ENCODE measurements around the gene ASXL1. TPM values are rescaled to one million over a fixed set of nuclear protein-coding genes. Genes with fewer than 3 reads are reported as not detected.
"Not testable (repeated sequence)": the region's sequence is repeated elsewhere in the genome, so short reads cannot be mapped to it uniquely, and the experiment has no call there.

ASXL1 gene
- total and polyA plus RNA-seq, 2 donors (not counting 1 experiment from before 2014, with no cell fraction given), result 93.0 to 180 TPM

- H3K4me3 ChIP-seq (ENCODE audit: control extremely low read depth in 1 of 5, extremely low read depth in 1 of 5, insufficient read depth in 1 of 5, low read depth in 2 of 5, low read length in 4 of 5); H3K4me3 Mint-ChIP-seq; H3K27me3 ChIP-seq (replicated peaks in 1 of 4; ENCODE audit: control extremely low read depth in 1 of 4, control insufficient read depth in 3 of 4, insufficient read depth in 4 of 4, low read length in 3 of 4); DNase-seq; H3K9me3 ChIP-seq (ENCODE audit: control extremely low read depth in 1 of 3, control insufficient read depth in 2 of 3, insufficient read depth in 1 of 3, low read length in 2 of 3); H3K4me2 ChIP-seq (replicated peaks; ENCODE audit: low read depth, low read length, poor library complexity, severe bottlenecking); H3K27me3 Mint-ChIP-seq; H2AFZ ChIP-seq (ENCODE audit: insufficient read depth, low read depth, low read length, poor library complexity, severe bottlenecking); H3K79me2 ChIP-seq (ENCODE audit: control insufficient read depth, insufficient read depth, low read length); H3K27ac Mint-ChIP-seq; H3K9me3 Mint-ChIP-seq (ENCODE audit: insufficient read depth); H3K4me1 Mint-ChIP-seq; H3K4me1 ChIP-seq (ENCODE audit: control insufficient read depth in 2 of 2, insufficient read depth in 2 of 2, low read length in 2 of 2); H3K27ac ChIP-seq (ENCODE audit: low read length in 2 of 2); CTCF ChIA-PET; H4K20me1 ChIP-seq (ENCODE audit: control insufficient read depth, insufficient read depth, low read length, poor library complexity, severe bottlenecking); intact Hi-C loops (cut with micrococcal nuclease); ATAC-seq (ENCODE audit: low read depth); H3K9ac ChIP-seq (ENCODE audit: low read length): not testable (repeated sequence)
- WGBS (ENCODE audit: insufficient coverage), result no CpG with 5 or more reads among the region's 5 CpGs
- peaks cover 10 to 39% of the 10 kb centered on the region in 2 experiments for H3K36me3 ChIP-seq (replicated peaks in 1 of 2; ENCODE audit: control extremely low read depth in 1 of 2, control insufficient read depth in 1 of 2, extremely low read depth in 1 of 2, insufficient read depth in 2 of 2, low read length in 1 of 2)
- POLR2A ChIA-PET, result interaction anchor here (0.6 kb wide), 1 partner anchor 383 kb away, joined by 4 read pairs; no protein-coding TSS in a partner anchor
Measured at GRCh38 chr20:32323761-32324160, 34.4 kb upstream of the ASXL1 start.

GRCh38 chr20:32325706-32326503, 32.2 kb upstream of the ASXL1 start:
- CTCF ChIA-PET, result interaction anchor here (0.7 kb wide), 1 partner anchor 961 kb away, joined by 3 read pairs; no protein-coding TSS in a partner anchor
- peak overlapping the region; percentile 18 for H3K27ac Mint-ChIP-seq

More at GRCh38 chr20:32325706-32326503, 32.2 kb upstream of the ASXL1 start:
- no peaks in the 10 kb centered on the region for H3K9me3 Mint-ChIP-seq (ENCODE audit: insufficient read depth)
- no peak overlapping the region for H2AFZ ChIP-seq (ENCODE audit: insufficient read depth, low read depth, low read length, poor library complexity, severe bottlenecking)
- H3K27ac ChIP-seq (ENCODE audit: low read length in 2 of 2), result no peak overlapping the region
- H3K4me3 Mint-ChIP-seq, result no peak overlapping the region
- H3K27me3 ChIP-seq (replicated peaks in 1 of 4; ENCODE audit: control extremely low read depth in 1 of 4, control insufficient read depth in 3 of 4, insufficient read depth in 4 of 4, low read length in 3 of 4), result no peaks in the 10 kb centered on the region
- intact Hi-C loops (cut with micrococcal nuclease), result no loop called here
- H3K79me2 ChIP-seq (ENCODE audit: control insufficient read depth, insufficient read depth, low read length), result no peaks in the 10 kb centered on the region
- no peak for TF ChIP-seq CTCF (IDR thresholded peaks at IDR 0.05)
- TF ChIP-seq EZH2 (IDR thresholded peaks at IDR 0.05; ENCODE audit: borderline replicate concordance, insufficient read depth, low read depth, low read length, poor library complexity, severe bottlenecking), result no peak
- DNase-seq (no peak), ATAC-seq (ENCODE audit: low read depth) (no peak)
- H3K9ac ChIP-seq (ENCODE audit: low read length), result no peak overlapping the region
- H3K27me3 Mint-ChIP-seq, result no peaks in the 10 kb centered on the region
- 89% methylated on average over 4 of the region's 6 CpGs for WGBS (ENCODE audit: insufficient coverage)
- H4K20me1 ChIP-seq (ENCODE audit: control insufficient read depth, insufficient read depth, low read length, poor library complexity, severe bottlenecking), result no peaks in the 10 kb centered on the region
- H3K9me3 ChIP-seq (ENCODE audit: control extremely low read depth in 1 of 3, control insufficient read depth in 2 of 3, insufficient read depth in 1 of 3, low read length in 2 of 3), result no peaks in the 10 kb centered on the region
- peaks cover 2% of the 10 kb centered on the region for H3K4me1 Mint-ChIP-seq
- no peaks in the 10 kb centered on the region for H3K4me1 ChIP-seq (ENCODE audit: control insufficient read depth in 2 of 2, insufficient read depth in 2 of 2, low read length in 2 of 2)
- peaks cover 8 to 41% of the 10 kb centered on the region in 2 experiments for H3K36me3 ChIP-seq (replicated peaks in 1 of 2; ENCODE audit: control extremely low read depth in 1 of 2, control insufficient read depth in 1 of 2, extremely low read depth in 1 of 2, insufficient read depth in 2 of 2, low read length in 1 of 2)
- no peak overlapping the region for H3K4me2 ChIP-seq (replicated peaks; ENCODE audit: low read depth, low read length, poor library complexity, severe bottlenecking)
- no peak overlapping the region for H3K4me3 ChIP-seq (ENCODE audit: control extremely low read depth in 1 of 5, extremely low read depth in 1 of 5, insufficient read depth in 1 of 5, low read depth in 2 of 5, low read length in 4 of 5)
- POLR2A ChIA-PET, result no interaction called here
